OCI-LY3 (cell line): Measurements from ENCODE around the gene HOXC9.

Experiments used
- EZH2phosphoT487 ChIP-seq: fragments of 200-600 bp; shearing (Covaris generic); IDR thresholded peaks from 2 replicates; pipeline ENCODE4 v1.6.1; 2018; ENCODE audit warnings: antibody characterized with exemption, mixed run types, low read depth
- TF ChIP-seq, protein P1 (sequence below): fragments of 200-600, 300-600 bp; sonication (generic); IDR thresholded peaks from 2 replicates; pipeline ENCODE4 v1.5.1; 2014; ENCODE audit warnings: antibody characterized with exemption, low read length, low read depth

- TF ChIP-seq, protein P1, sequence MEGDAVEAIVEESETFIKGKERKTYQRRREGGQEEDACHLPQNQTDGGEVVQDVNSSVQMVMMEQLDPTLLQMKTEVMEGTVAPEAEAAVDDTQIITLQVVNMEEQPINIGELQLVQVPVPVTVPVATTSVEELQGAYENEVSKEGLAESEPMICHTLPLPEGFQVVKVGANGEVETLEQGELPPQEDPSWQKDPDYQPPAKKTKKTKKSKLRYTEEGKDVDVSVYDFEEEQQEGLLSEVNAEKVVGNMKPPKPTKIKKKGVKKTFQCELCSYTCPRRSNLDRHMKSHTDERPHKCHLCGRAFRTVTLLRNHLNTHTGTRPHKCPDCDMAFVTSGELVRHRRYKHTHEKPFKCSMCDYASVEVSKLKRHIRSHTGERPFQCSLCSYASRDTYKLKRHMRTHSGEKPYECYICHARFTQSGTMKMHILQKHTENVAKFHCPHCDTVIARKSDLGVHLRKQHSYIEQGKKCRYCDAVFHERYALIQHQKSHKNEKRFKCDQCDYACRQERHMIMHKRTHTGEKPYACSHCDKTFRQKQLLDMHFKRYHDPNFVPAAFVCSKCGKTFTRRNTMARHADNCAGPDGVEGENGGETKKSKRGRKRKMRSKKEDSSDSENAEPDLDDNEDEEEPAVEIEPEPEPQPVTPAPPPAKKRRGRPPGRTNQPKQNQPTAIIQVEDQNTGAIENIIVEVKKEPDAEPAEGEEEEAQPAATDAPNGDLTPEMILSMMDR, result no peak
- no peak for TF ChIP-seq EZH2phosphoT487
Observed at GRCh38 chr12:53973236-53974042, 26.5 kb upstream of the HOXC9 start.
